ENCODE measurements around the gene CALHM5.

Gene CALHM5

DNA sequence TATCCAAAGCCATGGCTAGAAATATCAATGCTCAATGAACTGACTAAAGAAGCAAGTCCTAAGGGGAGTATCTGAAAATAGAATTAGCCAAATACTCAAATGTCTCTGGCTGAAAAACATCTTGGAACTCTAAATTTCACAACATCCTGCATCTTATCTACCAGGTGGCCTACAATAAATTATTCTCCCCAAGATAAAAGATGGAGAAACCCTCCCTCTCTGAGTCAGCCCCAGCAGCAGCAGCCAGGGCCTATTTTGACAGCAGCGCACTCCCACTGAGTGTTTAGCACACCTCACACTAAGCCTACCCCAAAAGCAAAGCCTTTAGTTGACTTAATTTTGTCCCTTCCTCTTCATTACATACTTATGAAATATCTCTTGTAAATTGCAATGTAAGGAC lies 44.3 kb upstream of the CALHM5 start:
- TF ChIP-seq SIN3A (IDR thresholded peaks at IDR 0.05; ENCODE audit: borderline replicate concordance, insufficient read depth, low read length) (no peak), POLR2AphosphoS5 (IDR thresholded peaks at IDR 0.05; ENCODE audit: low read depth, low read length) (no peak), TAF1 (IDR thresholded peaks at IDR 0.05; ENCODE audit: borderline replicate concordance, insufficient read depth, low read length) (no peak), REST (IDR thresholded peaks at IDR 0.05; ENCODE audit: insufficient read depth in 1 of 2, low read depth in 2 of 2, low read length in 2 of 2) (no peak), FOXP2 (optimal IDR thresholded peaks at IDR 0.05; ENCODE audit: borderline replicate concordance, extremely low read depth, extremely low read length, insufficient read depth) (no peak)

DNA sequence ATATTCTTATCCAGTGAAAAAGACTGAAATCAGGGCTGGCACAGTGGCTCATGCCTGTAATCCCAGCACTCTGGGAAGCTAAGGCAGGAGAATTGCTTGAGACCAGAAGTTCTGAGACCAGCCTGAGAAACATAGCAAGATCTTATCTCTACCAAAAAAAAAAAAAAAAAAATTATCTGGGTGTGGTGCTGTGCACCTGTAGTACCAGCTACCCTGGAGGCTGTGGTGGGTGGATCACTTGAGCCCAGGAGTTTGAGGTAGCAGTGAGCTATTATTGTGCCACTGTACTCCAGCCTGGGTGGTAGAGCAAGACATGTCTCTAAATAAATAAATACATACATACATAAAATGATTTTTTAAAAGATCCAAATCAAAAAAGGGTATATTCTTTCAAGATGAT lies 43.9 kb upstream of the CALHM5 start:
- TF ChIP-seq REST (IDR thresholded peaks at IDR 0.05; ENCODE audit: insufficient read depth in 1 of 2, low read depth in 2 of 2, low read length in 2 of 2) = no peak
- TF ChIP-seq SIN3A (IDR thresholded peaks at IDR 0.05; ENCODE audit: borderline replicate concordance, insufficient read depth, low read length) = no peak

GRCh38 chr6:116468293-116468692 lies 43.1 kb upstream of the CALHM5 start:
- TF ChIP-seq SIN3A (IDR thresholded peaks at IDR 0.05; ENCODE audit: borderline replicate concordance, insufficient read depth, low read length) = no peak
- no peak for TF ChIP-seq POLR2AphosphoS5 (IDR thresholded peaks at IDR 0.05; ENCODE audit: low read depth, low read length)
- no peak for TF ChIP-seq REST (IDR thresholded peaks at IDR 0.05; ENCODE audit: insufficient read depth in 1 of 2, low read depth in 2 of 2, low read length in 2 of 2)
- TF ChIP-seq TAF1 (IDR thresholded peaks at IDR 0.05; ENCODE audit: borderline replicate concordance, insufficient read depth, low read length) = no peak
- no peak for TF ChIP-seq FOXP2 (optimal IDR thresholded peaks at IDR 0.05; ENCODE audit: borderline replicate concordance, extremely low read depth, extremely low read length, insufficient read depth)

DNA sequence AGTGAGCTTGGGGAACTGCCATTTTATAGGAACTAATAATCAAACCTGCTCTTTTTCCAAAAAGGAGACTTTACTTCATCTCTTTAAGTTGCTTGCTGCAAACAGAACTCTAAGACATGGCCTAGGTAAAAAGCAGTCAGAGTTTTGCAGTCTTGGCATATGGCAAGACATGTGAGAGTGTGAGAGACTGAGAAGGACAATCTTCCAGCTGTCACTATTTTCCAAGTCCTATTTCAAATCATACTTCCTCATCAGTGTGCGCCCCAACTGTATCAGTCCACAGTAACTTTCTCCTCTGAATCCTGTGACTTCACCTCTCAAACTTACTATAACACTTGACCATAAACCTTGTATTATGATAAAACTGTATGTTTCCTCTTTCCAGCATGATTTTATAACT lies 39.9 kb upstream of the CALHM5 start:
- TF ChIP-seq POLR2AphosphoS5 (IDR thresholded peaks at IDR 0.05; ENCODE audit: low read depth, low read length) = no peak

GRCh38 chr6:116472706-116473105 lies 38.7 kb upstream of the CALHM5 start:
- TF ChIP-seq REST (IDR thresholded peaks at IDR 0.05; ENCODE audit: insufficient read depth in 1 of 2, low read depth in 2 of 2, low read length in 2 of 2) (no peak), TAF1 (IDR thresholded peaks at IDR 0.05; ENCODE audit: borderline replicate concordance, insufficient read depth, low read length) (no peak), POLR2AphosphoS5 (IDR thresholded peaks at IDR 0.05; ENCODE audit: low read depth, low read length) (no peak), FOXP2 (optimal IDR thresholded peaks at IDR 0.05; ENCODE audit: borderline replicate concordance, extremely low read depth, extremely low read length, insufficient read depth) (no peak), SIN3A (IDR thresholded peaks at IDR 0.05; ENCODE audit: borderline replicate concordance, insufficient read depth, low read length) (no peak)

Data from PFSK-1 (cell line).